HEK293 (cell line): Measurements from ENCODE around the gene CDC42.

Source experiments
- EGR2 ChIP-seq: fragments of 450-650 bp; formaldehyde crosslinking; IDR thresholded peaks from 2 replicates; pipeline ENCODE4 v1.5.1; 2016; ENCODE audit warnings: low read depth, missing biosample characterization, missing genetic modification characterization
- KLF10 ChIP-seq: fragments of 450-650 bp; IDR thresholded peaks from 2 replicates; pipeline ENCODE4 v1.5.1; 2018; ENCODE audit warnings: missing biosample characterization, mild to moderate bottlenecking, missing genetic modification characterization
- KLF7 ChIP-seq: fragments of 450-650 bp; formaldehyde crosslinking; IDR thresholded peaks from 2 replicates; pipeline ENCODE4 v1.5.1; 2016; ENCODE audit warnings: missing biosample characterization, missing genetic modification characterization, borderline replicate concordance
- OSR2 ChIP-seq: fragments of 450-650 bp; formaldehyde crosslinking; IDR thresholded peaks from 2 replicates; pipeline ENCODE4 v1.5.1; 2016; ENCODE audit warnings: missing biosample characterization, missing genetic modification characterization
- REPIN1 ChIP-seq: fragments of 450-650 bp; formaldehyde crosslinking; IDR thresholded peaks from 2 replicates; pipeline ENCODE4 v1.5.1; 2017; ENCODE audit warnings: missing biosample characterization, missing genetic modification characterization, low read depth
- SP2 ChIP-seq: fragments of 450-650 bp; formaldehyde crosslinking; IDR thresholded peaks from 2 replicates; pipeline ENCODE4 v1.5.1; 2016; ENCODE audit warnings: missing biosample characterization, missing genetic modification characterization
- TCF7L2 ChIP-seq: IDR thresholded peaks from 2 replicates; pipeline ENCODE4 v1.6.1; 2011; ENCODE audit warnings: low read depth, mild to moderate bottlenecking, inconsistent platforms, low read length, moderate library complexity, borderline replicate concordance
- TRIM28 ChIP-seq: IDR thresholded peaks from 2 replicates; pipeline ENCODE4 v1.6.1; 2011; ENCODE audit warnings: low read length, control low read depth, borderline replicate concordance
- WT1 ChIP-seq: fragments of 450-650 bp; formaldehyde crosslinking; IDR thresholded peaks from 2 replicates; pipeline ENCODE4 v1.5.1; 2016; ENCODE audit warnings: missing biosample characterization, missing genetic modification characterization
- ZBTB11 ChIP-seq: fragments of 450-650 bp; formaldehyde crosslinking; conservative IDR thresholded peaks from 2 replicates; pipeline ENCODE4 v1.5.1; 2016; ENCODE audit warnings: low read depth, missing biosample characterization, missing genetic modification characterization
- ZBTB48 ChIP-seq: fragments of 450-650 bp; formaldehyde crosslinking; IDR thresholded peaks from 2 replicates; pipeline ENCODE4 v1.5.1; 2016; ENCODE audit warnings: missing biosample characterization, missing genetic modification characterization
- ZNF10 ChIP-seq: fragments of 450-650 bp; formaldehyde crosslinking; IDR thresholded peaks from 2 replicates; pipeline ENCODE4 v1.5.1; 2017; ENCODE audit warnings: missing biosample characterization, missing genetic modification characterization
- ZNF335 ChIP-seq: fragments of 450-650 bp; formaldehyde crosslinking; conservative IDR thresholded peaks from 2 replicates; pipeline ENCODE4 v1.5.1; 2016; ENCODE audit warnings: missing biosample characterization, missing genetic modification characterization
- ZNF341 ChIP-seq: fragments of 450-650 bp; formaldehyde crosslinking; IDR thresholded peaks from 2 replicates; pipeline ENCODE4; 2016; ENCODE audit warnings: low read depth, missing biosample characterization, missing genetic modification characterization
- ZNF366 ChIP-seq: fragments of 450-650 bp; formaldehyde crosslinking; conservative IDR thresholded peaks from 2 replicates; pipeline ENCODE4 v1.5.1; 2016; ENCODE audit warnings: missing biosample characterization, missing genetic modification characterization
- ZNF48 ChIP-seq: fragments of 450-650 bp; formaldehyde crosslinking; IDR thresholded peaks from 2 replicates; pipeline ENCODE4 v1.5.1; 2016; ENCODE audit warnings: missing biosample characterization, missing genetic modification characterization
- ZNF518A ChIP-seq: fragments of 450-650 bp; formaldehyde crosslinking; conservative IDR thresholded peaks from 2 replicates; pipeline ENCODE4 v1.5.1; 2016; ENCODE audit warnings: low read depth, missing biosample characterization, missing genetic modification characterization
- ZNF610 ChIP-seq: fragments of 450-650 bp; formaldehyde crosslinking; IDR thresholded peaks from 2 replicates; pipeline ENCODE4 v1.5.1; 2016; ENCODE audit warnings: missing biosample characterization, missing genetic modification characterization, borderline replicate concordance
- ZNF768 ChIP-seq: fragments of 450-650 bp; formaldehyde crosslinking; IDR thresholded peaks from 2 replicates; pipeline ENCODE4 v1.5.1; 2018; ENCODE audit warnings: missing biosample characterization, mild to moderate bottlenecking, missing genetic modification characterization
- TF ChIP-seq, protein P1 (sequence below): fragments of 450-650 bp; formaldehyde crosslinking; IDR thresholded peaks from 2 replicates; pipeline ENCODE4 v1.5.1; 2016; ENCODE audit warnings: missing biosample characterization, missing genetic modification characterization
- TF ChIP-seq, protein P2 (sequence below): fragments of 450-650 bp; formaldehyde crosslinking; IDR thresholded peaks from 2 replicates; pipeline ENCODE4 v1.5.1; 2017; ENCODE audit warnings: missing biosample characterization, missing genetic modification characterization
- TF ChIP-seq, protein P3 (sequence below): fragments of 450-650 bp; formaldehyde crosslinking; IDR thresholded peaks from 2 replicates; pipeline ENCODE4 v1.5.1; 2016; ENCODE audit warnings: missing biosample characterization, missing genetic modification characterization
- TF ChIP-seq, protein P4 (sequence below): fragments of 450-650 bp; formaldehyde crosslinking; IDR thresholded peaks from 2 replicates; pipeline ENCODE4 v1.5.1; 2016; ENCODE audit warnings: missing biosample characterization, missing genetic modification characterization

CDC42 gene

GRCh38 chr1:22025368-22026155 is 26.9 kb upstream of the CDC42 start (continued):
- TF ChIP-seq ZNF366 = peak; percentile 77
- peak; percentile 34 for TF ChIP-seq ZNF341 (tag by site-specific recombination)
- TF ChIP-seq ZBTB11 (tag by site-specific recombination) = peak; percentile 95
- peak; percentile 77 for TF ChIP-seq SP2 (tag by site-specific recombination)
- TF ChIP-seq, protein P1, sequence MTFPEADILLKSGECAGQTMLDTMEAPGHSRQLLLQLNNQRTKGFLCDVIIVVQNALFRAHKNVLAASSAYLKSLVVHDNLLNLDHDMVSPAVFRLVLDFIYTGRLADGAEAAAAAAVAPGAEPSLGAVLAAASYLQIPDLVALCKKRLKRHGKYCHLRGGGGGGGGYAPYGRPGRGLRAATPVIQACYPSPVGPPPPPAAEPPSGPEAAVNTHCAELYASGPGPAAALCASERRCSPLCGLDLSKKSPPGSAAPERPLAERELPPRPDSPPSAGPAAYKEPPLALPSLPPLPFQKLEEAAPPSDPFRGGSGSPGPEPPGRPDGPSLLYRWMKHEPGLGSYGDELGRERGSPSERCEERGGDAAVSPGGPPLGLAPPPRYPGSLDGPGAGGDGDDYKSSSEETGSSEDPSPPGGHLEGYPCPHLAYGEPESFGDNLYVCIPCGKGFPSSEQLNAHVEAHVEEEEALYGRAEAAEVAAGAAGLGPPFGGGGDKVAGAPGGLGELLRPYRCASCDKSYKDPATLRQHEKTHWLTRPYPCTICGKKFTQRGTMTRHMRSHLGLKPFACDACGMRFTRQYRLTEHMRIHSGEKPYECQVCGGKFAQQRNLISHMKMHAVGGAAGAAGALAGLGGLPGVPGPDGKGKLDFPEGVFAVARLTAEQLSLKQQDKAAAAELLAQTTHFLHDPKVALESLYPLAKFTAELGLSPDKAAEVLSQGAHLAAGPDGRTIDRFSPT (tag by site-specific recombination) = peak; percentile 55; the same call in 1 of the 2 replicates
- TF ChIP-seq EGR2 (tag by site-specific recombination) = 0 out of 2 replicates have a peak, but pooled peaks have one; percentile 16
- TF ChIP-seq ZBTB48 (tag by site-specific recombination) = peak; percentile 86
- TF ChIP-seq OSR2 (tag by site-specific recombination) = peak; percentile 68
- no peak; the same call in 1 of the 2 replicates for TF ChIP-seq ZNF10 (tag by site-specific recombination)
- peak; percentile 61; the same call in 1 of the 2 replicates for TF ChIP-seq TCF7L2
- TF ChIP-seq, protein P2, sequence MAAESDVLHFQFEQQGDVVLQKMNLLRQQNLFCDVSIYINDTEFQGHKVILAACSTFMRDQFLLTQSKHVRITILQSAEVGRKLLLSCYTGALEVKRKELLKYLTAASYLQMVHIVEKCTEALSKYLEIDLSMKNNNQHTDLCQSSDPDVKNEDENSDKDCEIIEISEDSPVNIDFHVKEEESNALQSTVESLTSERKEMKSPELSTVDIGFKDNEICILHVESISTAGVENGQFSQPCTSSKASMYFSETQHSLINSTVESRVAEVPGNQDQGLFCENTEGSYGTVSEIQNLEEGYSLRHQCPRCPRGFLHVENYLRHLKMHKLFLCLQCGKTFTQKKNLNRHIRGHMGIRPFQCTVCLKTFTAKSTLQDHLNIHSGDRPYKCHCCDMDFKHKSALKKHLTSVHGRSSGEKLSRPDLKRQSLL = no peak
- 0 out of 2 replicates have a peak, but pooled peaks have one; percentile 16 for TF ChIP-seq REPIN1 (tag by site-specific recombination)
- TF ChIP-seq ZNF610 (tag by site-specific recombination) = peak; percentile 77
- TF ChIP-seq, protein P3, sequence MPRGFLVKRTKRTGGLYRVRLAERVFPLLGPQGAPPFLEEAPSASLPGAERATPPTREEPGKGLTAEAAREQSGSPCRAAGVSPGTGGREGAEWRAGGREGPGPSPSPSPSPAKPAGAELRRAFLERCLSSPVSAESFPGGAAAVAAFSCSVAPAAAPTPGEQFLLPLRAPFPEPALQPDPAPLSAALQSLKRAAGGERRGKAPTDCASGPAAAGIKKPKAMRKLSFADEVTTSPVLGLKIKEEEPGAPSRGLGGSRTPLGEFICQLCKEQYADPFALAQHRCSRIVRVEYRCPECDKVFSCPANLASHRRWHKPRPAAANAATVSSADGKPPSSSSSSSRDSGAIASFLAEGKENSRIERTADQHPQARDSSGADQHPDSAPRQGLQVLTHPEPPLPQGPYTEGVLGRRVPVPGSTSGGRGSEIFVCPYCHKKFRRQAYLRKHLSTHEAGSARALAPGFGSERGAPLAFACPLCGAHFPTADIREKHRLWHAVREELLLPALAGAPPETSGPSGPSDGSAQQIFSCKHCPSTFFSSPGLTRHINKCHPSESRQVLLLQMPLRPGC (tag by site-specific recombination) = peak; percentile 96
- peak; percentile 58; the same call in 1 of the 2 replicates for TF ChIP-seq KLF10 (tag by site-specific recombination)
- TF ChIP-seq KLF7 (tag by site-specific recombination) = peak; percentile 13; the same call in 1 of the 2 replicates
- TF ChIP-seq, protein P4, sequence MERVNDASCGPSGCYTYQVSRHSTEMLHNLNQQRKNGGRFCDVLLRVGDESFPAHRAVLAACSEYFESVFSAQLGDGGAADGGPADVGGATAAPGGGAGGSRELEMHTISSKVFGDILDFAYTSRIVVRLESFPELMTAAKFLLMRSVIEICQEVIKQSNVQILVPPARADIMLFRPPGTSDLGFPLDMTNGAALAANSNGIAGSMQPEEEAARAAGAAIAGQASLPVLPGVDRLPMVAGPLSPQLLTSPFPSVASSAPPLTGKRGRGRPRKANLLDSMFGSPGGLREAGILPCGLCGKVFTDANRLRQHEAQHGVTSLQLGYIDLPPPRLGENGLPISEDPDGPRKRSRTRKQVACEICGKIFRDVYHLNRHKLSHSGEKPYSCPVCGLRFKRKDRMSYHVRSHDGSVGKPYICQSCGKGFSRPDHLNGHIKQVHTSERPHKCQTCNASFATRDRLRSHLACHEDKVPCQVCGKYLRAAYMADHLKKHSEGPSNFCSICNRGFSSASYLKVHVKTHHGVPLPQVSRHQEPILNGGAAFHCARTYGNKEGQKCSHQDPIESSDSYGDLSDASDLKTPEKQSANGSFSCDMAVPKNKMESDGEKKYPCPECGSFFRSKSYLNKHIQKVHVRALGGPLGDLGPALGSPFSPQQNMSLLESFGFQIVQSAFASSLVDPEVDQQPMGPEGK = peak; percentile 92
- peak; percentile 95 for TF ChIP-seq ZNF335 (tag by site-specific recombination)
- no peak for TF ChIP-seq ZNF48 (tag by site-specific recombination)
- no peak for TF ChIP-seq ZNF768 (tag by site-specific recombination)
- peak; percentile 56; the same call in 1 of the 2 replicates for TF ChIP-seq WT1 (tag by site-specific recombination)
- TF ChIP-seq TRIM28 = peak; percentile 76
- TF ChIP-seq ZNF518A (tag by site-specific recombination) = peak; percentile 80
